ENCODE measurements around the gene ASIC1.
"Not testable (repeated sequence)": the region's sequence is repeated elsewhere in the genome, so short reads cannot be mapped to it uniquely, and the experiment has no call there.

ASIC1 gene

DNA sequence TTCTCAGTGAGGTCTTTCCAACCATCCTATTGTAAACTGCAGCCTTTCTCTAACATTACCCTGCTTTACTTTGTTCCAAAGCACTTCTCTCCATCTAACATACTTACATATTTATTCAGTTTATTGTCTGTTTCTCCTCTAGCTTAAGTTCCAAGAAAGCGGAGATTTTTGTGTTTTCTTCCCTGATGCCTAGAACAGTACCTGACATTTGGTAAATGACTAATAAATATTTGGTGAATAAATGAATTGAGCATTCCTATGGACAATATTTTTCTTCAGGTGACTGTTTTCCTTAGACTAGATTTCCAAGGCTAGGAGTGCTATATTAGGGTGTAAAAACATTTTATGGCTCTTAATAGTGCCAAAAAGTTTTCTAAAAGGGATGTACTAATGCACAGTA, 34.5 kb upstream of the ASIC1 start:
- Histone ChIP-seq H3K27me3 (replicated peaks; ENCODE audit: control insufficient read depth, insufficient read depth, low read length, poor library complexity, severe bottlenecking) (no peaks in the 10 kb centered on the region), H3K9me3 (ENCODE audit: control insufficient read depth, low read length) (no peaks in the 10 kb centered on the region), H3K27ac (ENCODE audit: insufficient read depth, low read length, poor library complexity, severe bottlenecking) (no peak overlapping the region), H3K4me1 (ENCODE audit: control insufficient read depth, insufficient read depth, low read length, poor library complexity, severe bottlenecking) (peaks cover 5% of the 10 kb centered on the region), H3K4me3 (ENCODE audit: insufficient read depth, low read depth, low read length, poor library complexity, severe bottlenecking) (no peak overlapping the region), H3K36me3 (ENCODE audit: control insufficient read depth, insufficient read depth, low read length) (no peaks in the 10 kb centered on the region)
- DNase-seq = no peak

DNA sequence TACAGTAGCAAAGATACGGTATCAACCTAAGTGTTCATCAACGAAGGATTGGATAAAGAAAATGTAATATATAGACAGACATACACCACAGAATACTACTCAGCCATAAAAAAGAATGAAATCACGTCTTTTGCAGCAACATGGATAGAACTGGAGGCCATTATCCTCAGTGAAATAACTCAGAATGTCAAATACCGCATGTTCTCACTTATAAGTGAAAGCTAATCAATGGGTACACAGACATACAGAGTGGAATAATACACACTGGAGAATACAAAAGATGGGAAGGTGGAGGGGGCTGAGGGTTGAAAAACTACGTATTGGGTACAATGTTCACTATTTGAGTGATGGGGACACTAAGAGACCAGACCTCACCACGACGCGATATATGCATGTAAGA, 33.2 kb upstream of the ASIC1 start:
- Histone ChIP-seq H3K27ac (ENCODE audit: insufficient read depth, low read length, poor library complexity, severe bottlenecking) (no peak overlapping the region), H3K36me3 (ENCODE audit: control insufficient read depth, insufficient read depth, low read length) (no peaks in the 10 kb centered on the region)

DNA sequence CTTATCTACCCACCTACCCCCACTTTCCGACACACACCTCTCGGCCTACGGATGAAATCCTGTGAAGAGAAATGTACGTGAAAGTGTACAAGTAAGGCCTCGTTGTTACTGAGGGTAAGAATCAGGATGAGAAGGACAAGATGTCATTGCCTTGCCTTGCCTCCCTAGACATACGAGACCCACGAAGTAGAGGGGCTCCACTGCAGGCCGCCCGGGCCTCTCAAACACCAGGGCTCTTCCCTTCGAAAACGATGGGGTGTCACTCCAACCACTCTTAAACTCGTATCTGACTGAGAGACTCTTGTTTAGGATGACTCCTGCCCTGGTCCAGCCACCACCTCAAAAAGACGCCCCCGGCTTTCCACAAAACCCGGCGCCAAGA, 32.6 kb upstream of the ASIC1 start:
- Histone ChIP-seq H3K4me3 (ENCODE audit: insufficient read depth, low read depth, low read length, poor library complexity, severe bottlenecking) (peak overlapping the region; percentile 70), H3K4me1 (ENCODE audit: control insufficient read depth, insufficient read depth, low read length, poor library complexity, severe bottlenecking) (peaks cover 5% of the 10 kb centered on the region), H3K36me3 (ENCODE audit: control insufficient read depth, insufficient read depth, low read length) (no peaks in the 10 kb centered on the region), H3K27ac (ENCODE audit: insufficient read depth, low read length, poor library complexity, severe bottlenecking) (peak overlapping the region; percentile 55), H3K9me3 (ENCODE audit: control insufficient read depth, low read length) (no peaks in the 10 kb centered on the region), H3K27me3 (replicated peaks; ENCODE audit: control insufficient read depth, insufficient read depth, low read length, poor library complexity, severe bottlenecking) (no peaks in the 10 kb centered on the region)
- no peak for DNase-seq

More for the DNA sequence above, 33.2 kb upstream of the ASIC1 start:
- no peak for DNase-seq
- no peaks in the 10 kb centered on the region for H3K27me3 ChIP-seq (replicated peaks; ENCODE audit: control insufficient read depth, insufficient read depth, low read length, poor library complexity, severe bottlenecking)
- H3K4me3 ChIP-seq (ENCODE audit: insufficient read depth, low read depth, low read length, poor library complexity, severe bottlenecking) = no peak overlapping the region
- H3K4me1 ChIP-seq (ENCODE audit: control insufficient read depth, insufficient read depth, low read length, poor library complexity, severe bottlenecking) = peaks cover 5% of the 10 kb centered on the region
- H3K9me3 ChIP-seq (ENCODE audit: control insufficient read depth, low read length) = no peaks in the 10 kb centered on the region

DNA sequence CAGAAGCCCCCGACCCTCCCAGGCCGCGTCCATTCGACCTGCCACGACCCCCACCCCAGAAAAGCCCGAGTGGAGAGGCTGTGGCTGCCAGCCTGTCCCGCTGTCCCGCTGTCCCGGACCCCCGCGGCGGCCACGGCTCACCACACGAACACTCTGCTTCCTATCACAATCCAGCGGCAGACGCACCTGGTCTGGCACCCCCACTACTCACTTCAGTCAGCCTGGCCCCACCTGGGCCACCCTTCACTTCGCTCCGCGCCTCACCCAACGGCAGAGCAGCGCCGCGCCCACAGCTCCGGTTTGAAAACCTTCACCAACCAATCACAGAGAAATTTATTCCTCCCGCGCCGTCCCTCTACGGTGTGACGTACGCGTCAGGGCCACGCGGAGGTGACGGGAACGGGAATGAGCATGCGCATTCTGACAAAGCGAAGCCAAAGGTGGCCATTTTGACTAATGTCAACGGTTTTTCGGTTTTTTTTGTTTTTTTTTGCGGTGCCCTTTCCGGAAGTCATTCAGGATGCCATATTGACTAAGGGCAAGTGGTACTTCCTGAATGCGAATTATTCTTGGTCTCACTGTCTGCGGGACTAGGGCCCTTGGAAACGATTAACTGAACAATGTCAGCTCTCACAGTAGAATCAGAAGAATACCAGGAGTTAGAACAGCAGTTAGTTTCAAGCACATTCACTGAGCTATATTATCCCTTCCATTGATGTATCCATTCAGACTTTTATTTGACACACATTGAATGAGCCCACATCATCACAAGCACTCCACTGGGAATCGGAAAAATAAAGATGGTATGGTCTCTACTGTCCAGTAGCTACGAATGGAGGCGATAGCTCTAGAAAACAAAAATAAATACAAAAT, 32.0 kb upstream of the ASIC1 start, which contains the start of gene RACGAP1:
Gene RACGAP1, minus strand, starts transcription at position 308 of the 873 bp plus-strand sequence. CDS start 8,779 bp downstream, outside the sequence.
- Histone ChIP-seq H3K27ac (ENCODE audit: insufficient read depth, low read length, poor library complexity, severe bottlenecking) (peak within 1 kb of the TSS; percentile 55), H3K27me3 (replicated peaks; ENCODE audit: control insufficient read depth, insufficient read depth, low read length, poor library complexity, severe bottlenecking) (no peaks in the 10 kb centered on the region), H3K9me3 (ENCODE audit: control insufficient read depth, low read length) (no peaks in the 10 kb centered on the region), H3K4me1 (ENCODE audit: control insufficient read depth, insufficient read depth, low read length, poor library complexity, severe bottlenecking) (peaks cover 5% of the 10 kb centered on the region), H3K36me3 (ENCODE audit: control insufficient read depth, insufficient read depth, low read length) (no peaks in the 10 kb centered on the region), H3K4me3 (ENCODE audit: insufficient read depth, low read depth, low read length, poor library complexity, severe bottlenecking) (peak within 1 kb of the TSS; percentile 70)
- DNase-seq = peak; percentile 94 to 96 (median 95)

DNA sequence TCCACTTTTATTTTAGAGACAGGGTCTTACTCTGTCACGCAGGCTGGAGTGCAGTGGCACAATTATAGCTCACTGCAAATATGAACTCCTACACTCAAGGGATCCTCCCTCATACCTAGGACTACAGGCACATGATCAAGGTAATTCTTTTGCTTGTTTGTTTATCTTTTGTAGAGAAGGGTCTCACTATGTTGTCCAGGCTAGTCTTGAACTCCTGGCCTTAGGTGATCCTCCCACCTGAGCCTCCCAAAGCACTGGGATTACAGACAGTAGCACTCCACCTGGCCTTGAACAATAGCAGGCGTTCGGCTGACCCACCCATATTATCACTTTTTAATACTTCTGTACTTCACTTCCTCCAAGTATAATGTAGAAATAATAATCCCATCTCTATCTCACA, 30.7 kb upstream of the ASIC1 start:
- DNase-seq = no peak
- Histone ChIP-seq H3K4me1 (ENCODE audit: control insufficient read depth, insufficient read depth, low read length, poor library complexity, severe bottlenecking) (peaks cover 5% of the 10 kb centered on the region), H3K9me3 (ENCODE audit: control insufficient read depth, low read length) (no peaks in the 10 kb centered on the region), H3K4me3 (ENCODE audit: insufficient read depth, low read depth, low read length, poor library complexity, severe bottlenecking) (no peak overlapping the region), H3K27me3 (replicated peaks; ENCODE audit: control insufficient read depth, insufficient read depth, low read length, poor library complexity, severe bottlenecking) (no peaks in the 10 kb centered on the region), H3K27ac (ENCODE audit: insufficient read depth, low read length, poor library complexity, severe bottlenecking) (no peak overlapping the region), H3K36me3 (ENCODE audit: control insufficient read depth, insufficient read depth, low read length) (no peaks in the 10 kb centered on the region)

DNA sequence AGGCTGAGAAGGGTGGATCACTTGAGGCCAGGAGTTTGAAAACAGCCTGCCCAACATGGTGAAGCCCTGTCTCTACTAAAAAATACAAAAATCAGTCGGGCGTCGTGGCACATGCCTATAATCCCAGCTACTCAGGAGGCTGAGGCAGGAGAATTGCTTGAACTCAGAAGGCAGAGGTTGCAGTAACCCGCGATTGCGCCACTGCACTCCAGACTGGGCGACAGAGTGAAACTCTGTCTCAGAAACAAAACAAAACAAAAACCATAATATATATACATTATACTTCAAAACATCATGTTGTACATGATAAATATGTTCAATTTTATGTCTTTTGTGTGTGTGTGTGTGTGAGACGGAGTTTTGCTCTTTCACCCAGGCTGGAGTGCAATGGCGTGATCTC, 26.9 kb upstream of the ASIC1 start:
- H3K9me3 ChIP-seq (ENCODE audit: control insufficient read depth, low read length); H3K27ac ChIP-seq (ENCODE audit: insufficient read depth, low read length, poor library complexity, severe bottlenecking); H3K4me1 ChIP-seq (ENCODE audit: control insufficient read depth, insufficient read depth, low read length, poor library complexity, severe bottlenecking); DNase-seq; H3K36me3 ChIP-seq (ENCODE audit: control insufficient read depth, insufficient read depth, low read length); H3K4me3 ChIP-seq (ENCODE audit: insufficient read depth, low read depth, low read length, poor library complexity, severe bottlenecking); H3K27me3 ChIP-seq (replicated peaks; ENCODE audit: control insufficient read depth, insufficient read depth, low read length, poor library complexity, severe bottlenecking): not testable (repeated sequence)

DNA sequence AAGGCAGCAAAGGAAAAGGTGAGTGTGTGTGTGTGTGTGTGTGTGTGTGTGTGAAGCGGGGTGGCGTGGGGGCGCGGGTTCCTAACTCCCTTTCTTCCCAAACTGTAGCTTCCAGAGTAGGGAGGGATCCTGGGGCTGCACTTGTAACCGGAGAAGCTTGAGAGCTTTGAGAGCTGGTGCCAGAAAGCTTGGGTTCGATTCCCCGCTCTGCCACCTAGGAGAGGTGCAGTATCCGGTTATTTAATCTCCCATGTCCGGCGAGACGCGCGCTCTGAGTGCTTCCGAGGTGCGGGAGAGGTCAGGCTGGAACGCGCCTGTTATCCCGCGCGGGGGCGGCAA, 24.9 kb upstream of the ASIC1 start:
- Histone ChIP-seq H3K4me3 (ENCODE audit: insufficient read depth, low read depth, low read length, poor library complexity, severe bottlenecking) (no peak overlapping the region), H3K9me3 (ENCODE audit: control insufficient read depth, low read length) (no peaks in the 10 kb centered on the region), H3K36me3 (ENCODE audit: control insufficient read depth, insufficient read depth, low read length) (no peaks in the 10 kb centered on the region), H3K27ac (ENCODE audit: insufficient read depth, low read length, poor library complexity, severe bottlenecking) (no peak overlapping the region), H3K4me1 (ENCODE audit: control insufficient read depth, insufficient read depth, low read length, poor library complexity, severe bottlenecking) (peaks cover 3% of the 10 kb centered on the region), H3K27me3 (replicated peaks; ENCODE audit: control insufficient read depth, insufficient read depth, low read length, poor library complexity, severe bottlenecking) (no peaks in the 10 kb centered on the region)
- DNase-seq = no peak

DNA sequence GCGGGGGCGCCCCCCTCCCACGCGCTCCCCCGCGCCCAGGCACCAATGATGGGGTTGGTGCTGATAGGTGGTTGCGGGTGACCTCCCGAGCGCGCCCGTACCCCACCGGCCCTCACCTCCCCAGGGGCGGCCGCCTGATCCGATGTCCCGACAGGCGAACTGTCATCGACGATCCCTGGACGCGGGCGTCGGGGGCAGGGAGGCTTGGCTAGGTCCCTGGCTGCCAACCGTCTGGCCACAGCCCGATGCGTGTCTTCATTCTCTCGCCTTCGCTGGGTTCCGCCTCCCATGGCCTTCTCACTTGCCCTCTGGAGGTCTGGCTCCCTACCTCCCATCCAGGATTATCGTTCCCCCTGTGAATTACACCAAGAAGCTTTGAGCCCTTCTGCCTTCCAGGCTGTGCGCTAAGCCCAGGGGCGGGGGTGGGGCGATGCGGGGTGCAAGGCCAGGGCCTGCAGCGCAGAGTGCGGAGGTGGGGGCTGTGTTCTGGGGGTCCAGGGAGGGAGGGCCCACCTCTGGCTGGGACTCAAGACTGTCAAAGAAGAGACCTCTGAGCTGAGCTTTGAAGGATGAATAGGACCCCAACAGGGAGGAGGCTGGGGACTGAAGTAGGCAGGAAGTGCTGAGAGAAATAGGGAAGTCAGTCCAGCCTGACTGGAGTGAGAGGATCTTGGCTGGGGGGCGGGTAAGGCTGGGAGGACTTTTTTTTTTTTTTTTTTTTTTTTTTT, 24.4 kb upstream of the ASIC1 start:
- peaks cover 3% of the 10 kb centered on the region for H3K4me1 ChIP-seq (ENCODE audit: control insufficient read depth, insufficient read depth, low read length, poor library complexity, severe bottlenecking)
- H3K27me3 ChIP-seq (replicated peaks; ENCODE audit: control insufficient read depth, insufficient read depth, low read length, poor library complexity, severe bottlenecking) = no peaks in the 10 kb centered on the region
- DNase-seq = no peak
- no peak overlapping the region for H3K27ac ChIP-seq (ENCODE audit: insufficient read depth, low read length, poor library complexity, severe bottlenecking)
- no peaks in the 10 kb centered on the region for H3K36me3 ChIP-seq (ENCODE audit: control insufficient read depth, insufficient read depth, low read length)
- H3K4me3 ChIP-seq (ENCODE audit: insufficient read depth, low read depth, low read length, poor library complexity, severe bottlenecking) = no peak overlapping the region
- no peaks in the 10 kb centered on the region for H3K9me3 ChIP-seq (ENCODE audit: control insufficient read depth, low read length)

DNA sequence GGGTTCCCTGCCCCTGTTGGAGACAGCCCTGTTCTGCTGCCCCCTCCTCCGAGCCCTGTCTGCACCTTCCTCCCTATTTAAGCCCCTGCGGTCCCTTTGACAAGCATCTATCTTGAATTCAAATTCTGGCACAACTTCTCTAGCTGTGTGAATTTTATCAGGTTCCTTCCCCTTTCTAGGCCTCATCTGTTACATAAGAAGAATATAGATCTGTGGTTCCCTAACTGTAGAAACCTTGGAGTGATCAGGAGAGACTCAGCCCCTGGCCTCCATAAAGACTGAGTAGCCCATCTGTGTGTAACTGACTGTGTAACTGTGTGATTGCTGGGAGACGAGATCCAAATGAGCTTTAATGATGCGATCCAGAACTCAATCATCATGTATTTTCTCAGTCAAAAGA, 19.1 kb upstream of the ASIC1 start:
- H3K9me3 ChIP-seq (ENCODE audit: control insufficient read depth, low read length) = no peaks in the 10 kb centered on the region
- H3K4me1 ChIP-seq (ENCODE audit: control insufficient read depth, insufficient read depth, low read length, poor library complexity, severe bottlenecking) = no peaks in the 10 kb centered on the region
- no peak overlapping the region for H3K4me3 ChIP-seq (ENCODE audit: insufficient read depth, low read depth, low read length, poor library complexity, severe bottlenecking)
- no peak for DNase-seq
- H3K27ac ChIP-seq (ENCODE audit: insufficient read depth, low read length, poor library complexity, severe bottlenecking) = no peak overlapping the region
- H3K27me3 ChIP-seq (replicated peaks; ENCODE audit: control insufficient read depth, insufficient read depth, low read length, poor library complexity, severe bottlenecking) = no peaks in the 10 kb centered on the region
- H3K36me3 ChIP-seq (ENCODE audit: control insufficient read depth, insufficient read depth, low read length) = no peaks in the 10 kb centered on the region

DNA sequence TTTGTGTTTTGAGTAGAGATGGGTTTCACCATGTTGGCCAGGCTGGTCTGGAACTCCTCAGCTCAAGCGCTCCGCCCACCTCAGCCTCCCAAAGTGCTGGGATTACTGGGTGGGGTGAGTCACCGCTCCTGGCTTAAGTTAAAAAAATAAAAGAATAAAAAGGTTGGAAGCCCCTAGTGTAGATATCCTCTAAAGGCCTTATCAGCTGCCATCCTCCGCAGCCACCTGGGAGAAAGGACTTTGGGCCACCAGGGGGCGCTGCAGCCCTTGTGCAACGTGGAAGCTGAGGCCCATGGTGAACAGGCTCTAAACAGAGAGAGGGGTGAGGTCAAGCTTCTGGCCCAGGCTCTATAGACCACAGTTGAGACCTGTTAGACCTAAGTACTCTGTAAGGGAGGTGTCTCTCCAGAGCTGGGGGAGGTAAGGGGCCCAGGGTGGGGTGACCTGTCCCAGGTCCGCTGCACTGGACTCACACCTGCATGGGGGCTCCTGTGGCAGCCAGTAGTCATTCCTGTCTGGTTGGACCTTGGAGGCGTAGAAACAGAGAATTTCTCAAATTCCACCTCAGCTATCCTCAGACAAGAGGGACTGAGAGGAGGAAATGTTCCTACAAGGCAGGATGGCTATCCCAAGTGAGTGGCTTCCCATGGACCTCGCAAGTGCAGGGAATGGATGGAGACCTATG, 18.1 kb upstream of the ASIC1 start:
- peak; percentile 47 to 67 (median 57) for DNase-seq
- no peak overlapping the region for H3K4me3 ChIP-seq (ENCODE audit: insufficient read depth, low read depth, low read length, poor library complexity, severe bottlenecking)
- no peaks in the 10 kb centered on the region for H3K36me3 ChIP-seq (ENCODE audit: control insufficient read depth, insufficient read depth, low read length)
- H3K4me1 ChIP-seq (ENCODE audit: control insufficient read depth, insufficient read depth, low read length, poor library complexity, severe bottlenecking) = no peaks in the 10 kb centered on the region
- H3K27ac ChIP-seq (ENCODE audit: insufficient read depth, low read length, poor library complexity, severe bottlenecking) = no peak overlapping the region
- no peaks in the 10 kb centered on the region for H3K27me3 ChIP-seq (replicated peaks; ENCODE audit: control insufficient read depth, insufficient read depth, low read length, poor library complexity, severe bottlenecking)
- H3K9me3 ChIP-seq (ENCODE audit: control insufficient read depth, low read length) = no peaks in the 10 kb centered on the region

All from effector memory CD4-positive, alpha-beta T cell (primary cell).